ENCODE data around the gene FSD1.

The FSD1 gene

GRCh38 chr19:4372165-4373012 lies 68.0 kb downstream of the FSD1 start:
- Mint-ChIP-seq H3K27ac (peak overlapping the region; percentile 49), H3K4me1 (ENCODE audit: low read depth) (peaks cover 49% of the 10 kb centered on the region), H3K4me3 (no peak overlapping the region), H3K9me3 (no peaks in the 10 kb centered on the region), H3K36me3 (ENCODE audit: low read depth) (peaks cover 13% of the 10 kb centered on the region), H3K27me3 (ENCODE audit: low read depth) (no peaks in the 10 kb centered on the region)
- no peak for DNase-seq (ENCODE audit: low spot score)

DNA sequence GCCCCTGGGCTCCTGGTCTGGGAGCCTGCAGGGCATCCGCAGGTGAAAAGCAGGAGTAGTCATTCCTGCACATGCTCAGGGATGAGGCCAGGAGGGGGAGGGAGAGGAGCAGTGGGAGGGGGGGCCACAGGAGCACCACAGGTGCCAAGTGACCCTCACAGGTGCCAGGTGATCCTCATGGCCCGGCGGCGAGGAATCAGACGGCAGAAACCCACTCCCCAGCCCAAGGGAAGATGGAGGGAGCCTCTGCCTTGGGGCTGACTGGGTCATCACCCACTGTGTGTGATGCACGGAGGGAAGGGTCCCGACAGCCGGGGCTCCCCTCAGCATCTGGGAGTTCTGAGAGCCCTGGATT lies 68.6 kb downstream of the FSD1 start:
- Mint-ChIP-seq H3K27ac (peak overlapping the region; percentile 26), H3K4me3 (no peak overlapping the region), H3K36me3 (ENCODE audit: low read depth) (peaks cover 9% of the 10 kb centered on the region), H3K27me3 (ENCODE audit: low read depth) (no peaks in the 10 kb centered on the region), H3K4me1 (ENCODE audit: low read depth) (peaks cover 44% of the 10 kb centered on the region), H3K9me3 (no peaks in the 10 kb centered on the region)
- no peak for DNase-seq (ENCODE audit: low spot score)
